Epithelial cell of esophagus (primary cell): ENCODE data around the gene CCDC192.

Experiments
- DNase-seq: peaks from one replicate; pipeline ENCODE4 v3.0.0; 2010; ENCODE audit warnings: low read depth
- H3K4me3 ChIP-seq: 2 replicates; pipeline ENCODE4 v1.5.1; 2011; ENCODE audit warnings: mild to moderate bottlenecking, low read length, control low read depth
- TF ChIP-seq, protein P1 (sequence below): IDR thresholded peaks from 2 replicates; pipeline ENCODE4 v1.5.1; 2011; ENCODE audit warnings: low read depth, mild to moderate bottlenecking, low read length, control low read depth, inconsistent platforms; ENCODE audit not compliant: insufficient read depth; ENCODE audit errors: missing control alignments

CCDC192 gene

DNA sequence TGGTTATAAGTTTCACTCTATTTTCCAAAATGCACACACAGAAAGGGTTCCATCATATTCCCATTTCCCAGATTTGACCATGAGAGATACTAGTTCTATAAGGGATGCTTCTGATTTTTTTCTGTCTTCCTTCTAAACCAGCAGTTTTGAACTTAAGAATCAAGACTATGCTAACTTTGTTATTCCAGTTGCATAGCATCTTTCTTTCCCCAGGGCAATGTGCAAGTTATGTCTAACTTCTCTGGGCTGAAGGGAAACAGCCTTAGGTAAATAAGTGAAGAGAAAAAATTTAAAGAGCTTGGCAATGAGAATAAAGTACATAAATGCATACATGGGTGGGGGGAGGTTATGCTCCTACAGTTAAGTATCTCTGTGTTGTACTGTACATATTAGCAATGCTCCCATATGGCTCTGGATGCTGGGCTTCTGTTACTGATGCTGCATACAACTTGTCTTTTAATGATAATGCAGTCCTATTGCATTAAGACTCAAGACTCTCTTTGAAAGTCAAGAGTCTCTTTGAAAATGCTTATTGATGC, 254.6 kb downstream of the CCDC192 start:
- no peak overlapping the region for H3K4me3 ChIP-seq
- TF ChIP-seq, protein P1, sequence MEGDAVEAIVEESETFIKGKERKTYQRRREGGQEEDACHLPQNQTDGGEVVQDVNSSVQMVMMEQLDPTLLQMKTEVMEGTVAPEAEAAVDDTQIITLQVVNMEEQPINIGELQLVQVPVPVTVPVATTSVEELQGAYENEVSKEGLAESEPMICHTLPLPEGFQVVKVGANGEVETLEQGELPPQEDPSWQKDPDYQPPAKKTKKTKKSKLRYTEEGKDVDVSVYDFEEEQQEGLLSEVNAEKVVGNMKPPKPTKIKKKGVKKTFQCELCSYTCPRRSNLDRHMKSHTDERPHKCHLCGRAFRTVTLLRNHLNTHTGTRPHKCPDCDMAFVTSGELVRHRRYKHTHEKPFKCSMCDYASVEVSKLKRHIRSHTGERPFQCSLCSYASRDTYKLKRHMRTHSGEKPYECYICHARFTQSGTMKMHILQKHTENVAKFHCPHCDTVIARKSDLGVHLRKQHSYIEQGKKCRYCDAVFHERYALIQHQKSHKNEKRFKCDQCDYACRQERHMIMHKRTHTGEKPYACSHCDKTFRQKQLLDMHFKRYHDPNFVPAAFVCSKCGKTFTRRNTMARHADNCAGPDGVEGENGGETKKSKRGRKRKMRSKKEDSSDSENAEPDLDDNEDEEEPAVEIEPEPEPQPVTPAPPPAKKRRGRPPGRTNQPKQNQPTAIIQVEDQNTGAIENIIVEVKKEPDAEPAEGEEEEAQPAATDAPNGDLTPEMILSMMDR = no peak
- no peak for DNase-seq

DNA sequence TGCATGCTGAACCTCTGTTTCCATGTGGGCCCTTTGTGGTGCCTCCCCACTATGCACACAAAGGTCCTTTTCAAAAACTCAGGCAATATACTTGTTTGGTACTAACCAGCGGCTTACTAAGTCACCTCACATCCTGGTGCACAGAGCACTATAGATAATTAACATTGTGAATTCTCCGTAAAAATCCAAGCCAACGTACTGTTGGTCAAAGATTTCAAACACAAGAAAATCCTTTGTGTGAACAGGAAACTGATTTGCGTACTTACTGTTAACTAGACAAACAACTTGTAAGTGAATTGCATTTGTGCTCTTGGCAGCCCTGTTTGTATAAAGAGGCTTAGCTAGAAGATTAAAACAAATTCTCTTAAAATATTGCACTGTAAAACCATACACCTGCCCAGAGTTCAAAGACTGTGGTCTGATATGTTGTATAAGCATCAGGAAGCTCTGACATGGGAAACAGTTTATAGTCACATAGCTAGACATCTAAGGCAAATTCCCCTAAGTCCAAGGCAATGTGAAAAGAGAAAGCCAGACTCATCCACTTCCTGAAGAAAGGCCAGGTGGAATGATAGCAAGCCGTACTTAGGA, 255.3 kb downstream of the CCDC192 start:
- H3K4me3 ChIP-seq = no peak overlapping the region
- DNase-seq = peak; percentile 10
- TF ChIP-seq, protein P1 = no peak

DNA sequence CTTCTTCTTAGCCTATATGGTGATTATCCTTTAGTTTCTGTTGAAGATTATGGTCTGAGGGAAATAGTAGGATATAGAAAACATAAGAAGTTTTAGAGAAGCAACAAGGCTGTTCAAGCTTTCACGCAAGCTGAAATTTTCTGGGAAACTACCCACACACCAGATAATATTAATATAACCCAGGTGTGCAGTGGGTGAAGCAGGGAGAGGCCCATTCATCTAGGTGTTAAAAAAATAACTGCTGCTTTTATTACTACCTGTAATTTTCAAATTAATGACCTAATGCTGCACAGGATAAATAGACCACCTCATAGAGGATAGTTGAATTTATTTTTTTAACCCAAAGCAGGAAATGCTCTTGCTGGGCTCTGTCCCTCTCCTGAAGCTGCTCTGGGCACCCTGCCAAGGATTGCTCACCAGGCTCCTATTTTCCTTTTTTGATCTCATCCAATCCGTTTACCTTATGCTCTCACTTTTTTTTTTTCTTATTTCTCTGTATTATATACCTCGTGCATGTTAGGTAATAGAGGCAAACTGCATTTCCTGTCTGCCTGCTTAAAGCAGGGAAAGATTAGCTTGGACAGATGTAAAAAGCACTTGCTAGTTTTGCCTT, 256.1 kb downstream of the CCDC192 start:
- no peak overlapping the region for H3K4me3 ChIP-seq
- peak; percentile 92 for DNase-seq
- TF ChIP-seq, protein P1 = no peak

DNA sequence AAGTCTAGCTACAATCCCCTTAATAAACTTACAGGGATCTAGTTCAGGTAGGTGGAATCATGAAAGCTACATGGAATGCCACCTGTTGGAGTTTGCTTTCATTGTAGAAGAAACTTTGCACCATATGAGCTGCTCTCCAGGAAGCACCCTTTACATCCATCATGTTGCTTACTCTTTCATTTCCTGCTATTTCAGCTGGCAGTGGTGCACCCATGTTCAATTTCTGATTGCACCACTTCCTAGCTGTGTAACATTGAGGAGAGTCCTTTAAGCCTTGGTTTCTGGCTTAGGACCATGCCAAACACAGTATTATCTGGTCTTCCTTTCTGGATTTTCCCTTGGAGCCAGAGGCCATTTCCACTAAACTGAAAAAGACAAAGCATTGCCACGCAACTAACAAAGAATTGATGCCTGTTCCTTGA, 257.1 kb downstream of the CCDC192 start:
- no peak for DNase-seq
- no peak overlapping the region for H3K4me3 ChIP-seq
- TF ChIP-seq, protein P1 = no peak

DNA sequence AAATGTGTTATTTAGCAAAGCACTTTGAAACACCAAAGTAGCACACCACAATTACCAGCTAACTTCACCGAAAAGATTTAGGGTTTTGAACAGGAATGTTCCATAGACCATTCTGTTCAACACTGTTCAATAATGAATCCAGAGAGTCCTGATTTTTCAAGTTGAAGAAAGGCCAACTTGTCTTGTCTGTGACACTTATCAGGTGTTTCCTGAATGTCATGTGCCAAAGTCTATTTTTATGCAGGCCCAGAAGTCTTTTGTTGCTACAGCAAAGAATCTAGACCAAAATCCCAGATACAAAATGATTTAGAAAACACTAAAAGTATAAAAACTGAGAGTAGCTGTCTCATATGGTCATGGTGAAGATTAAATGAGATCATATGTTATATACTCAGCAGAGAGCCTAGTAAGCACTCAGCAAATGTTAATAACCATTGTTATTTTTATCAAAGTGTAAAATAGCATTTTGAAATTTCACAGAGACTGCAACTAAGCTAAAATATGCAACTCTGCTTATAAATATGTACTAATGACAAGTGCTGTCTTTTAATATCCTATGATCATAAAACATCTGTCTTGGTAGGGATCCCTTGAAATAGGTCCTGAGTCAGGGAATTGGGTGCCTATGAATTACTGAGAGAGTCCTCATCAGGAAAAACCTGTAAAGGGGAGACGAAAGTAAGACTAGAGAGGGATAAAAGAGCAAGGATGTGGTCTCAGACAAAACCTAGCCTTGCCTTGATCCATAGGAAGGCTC, 258.0 kb downstream of the CCDC192 start:
- TF ChIP-seq, protein P1 = no peak
- no peak overlapping the region for H3K4me3 ChIP-seq
- no peak for DNase-seq

DNA sequence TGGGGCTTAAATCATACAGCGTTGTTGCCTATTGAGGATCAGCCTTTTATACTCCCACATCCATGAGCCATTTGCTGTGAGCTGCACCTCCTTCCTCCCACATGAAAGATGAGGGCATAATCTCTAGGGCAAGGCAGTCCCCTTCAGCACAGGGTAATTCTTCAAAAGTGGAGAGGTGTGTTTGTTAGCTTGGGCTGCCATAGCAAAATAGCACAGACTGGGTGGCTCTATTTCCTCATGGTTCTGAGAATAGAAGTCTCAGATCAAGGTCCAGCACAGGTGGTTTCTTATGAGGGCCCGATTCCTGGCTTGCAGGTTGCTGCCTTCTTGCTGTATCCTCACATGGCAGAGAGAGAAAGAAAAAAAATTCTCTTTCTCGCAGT, 258.6 kb downstream of the CCDC192 start:
- no peak overlapping the region for H3K4me3 ChIP-seq
- no peak for DNase-seq
- TF ChIP-seq, protein P1 = no peak
